Measurements from ENCODE around the gene LRP3.

- no peak for TF ChIP-seq CTCF (IDR thresholded peaks at IDR 0.05; ENCODE audit: insufficient read depth, low read length)
- no peak for TF ChIP-seq POLR2AphosphoS5 (IDR thresholded peaks at IDR 0.05; ENCODE audit: low read depth)
- TF ChIP-seq GABPA (IDR thresholded peaks at IDR 0.05; ENCODE audit: low read depth), result no peak
- TF ChIP-seq, protein P1, sequence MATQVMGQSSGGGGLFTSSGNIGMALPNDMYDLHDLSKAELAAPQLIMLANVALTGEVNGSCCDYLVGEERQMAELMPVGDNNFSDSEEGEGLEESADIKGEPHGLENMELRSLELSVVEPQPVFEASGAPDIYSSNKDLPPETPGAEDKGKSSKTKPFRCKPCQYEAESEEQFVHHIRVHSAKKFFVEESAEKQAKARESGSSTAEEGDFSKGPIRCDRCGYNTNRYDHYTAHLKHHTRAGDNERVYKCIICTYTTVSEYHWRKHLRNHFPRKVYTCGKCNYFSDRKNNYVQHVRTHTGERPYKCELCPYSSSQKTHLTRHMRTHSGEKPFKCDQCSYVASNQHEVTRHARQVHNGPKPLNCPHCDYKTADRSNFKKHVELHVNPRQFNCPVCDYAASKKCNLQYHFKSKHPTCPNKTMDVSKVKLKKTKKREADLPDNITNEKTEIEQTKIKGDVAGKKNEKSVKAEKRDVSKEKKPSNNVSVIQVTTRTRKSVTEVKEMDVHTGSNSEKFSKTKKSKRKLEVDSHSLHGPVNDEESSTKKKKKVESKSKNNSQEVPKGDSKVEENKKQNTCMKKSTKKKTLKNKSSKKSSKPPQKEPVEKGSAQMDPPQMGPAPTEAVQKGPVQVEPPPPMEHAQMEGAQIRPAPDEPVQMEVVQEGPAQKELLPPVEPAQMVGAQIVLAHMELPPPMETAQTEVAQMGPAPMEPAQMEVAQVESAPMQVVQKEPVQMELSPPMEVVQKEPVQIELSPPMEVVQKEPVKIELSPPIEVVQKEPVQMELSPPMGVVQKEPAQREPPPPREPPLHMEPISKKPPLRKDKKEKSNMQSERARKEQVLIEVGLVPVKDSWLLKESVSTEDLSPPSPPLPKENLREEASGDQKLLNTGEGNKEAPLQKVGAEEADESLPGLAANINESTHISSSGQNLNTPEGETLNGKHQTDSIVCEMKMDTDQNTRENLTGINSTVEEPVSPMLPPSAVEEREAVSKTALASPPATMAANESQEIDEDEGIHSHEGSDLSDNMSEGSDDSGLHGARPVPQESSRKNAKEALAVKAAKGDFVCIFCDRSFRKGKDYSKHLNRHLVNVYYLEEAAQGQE (IDR thresholded peaks at IDR 0.05; ENCODE audit: insufficient replicate concordance, low read depth), result no peak
These were observed 47.0 kb downstream of the LRP3 start for GRCh38 chr19:33241091-33241529.

Data from HL-60 (cell line).